ENCODE measurements around the gene PRG3. TPM values are rescaled to one million over a fixed set of nuclear protein-coding genes. Genes with fewer than 3 reads are reported as not detected.

The PRG3 gene
- total and polyA plus RNA-seq, 7 donors: not detected

DNA sequence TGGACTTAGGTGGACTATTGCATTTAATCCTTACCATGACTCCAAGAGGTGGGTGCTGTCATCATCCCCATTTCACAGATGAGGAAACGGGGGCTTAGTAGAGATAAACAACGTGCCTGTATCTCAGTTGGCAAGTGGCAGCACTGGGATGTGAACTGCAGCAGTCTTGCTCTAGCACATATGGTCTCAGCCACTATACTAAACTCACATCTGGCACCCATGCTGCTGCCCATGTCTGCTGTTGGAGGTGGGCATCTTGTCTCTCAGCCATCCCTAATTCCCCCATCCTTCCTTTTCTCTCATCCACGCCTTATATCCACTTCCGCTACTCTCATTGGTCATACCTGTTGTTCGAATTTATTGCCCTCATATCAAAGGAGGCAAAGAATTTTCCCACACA, 3.8 kb downstream of the PRG3 start:
- Histone ChIP-seq H3K9me3 (no peaks in the 10 kb centered on the region), H3K4me1 (no peaks in the 10 kb centered on the region), H3K27ac (no peak overlapping the region), H3K27me3 (ENCODE audit: insufficient read depth in 3 of 3, low read length in 2 of 3) (peaks cover 0 to 5% (median 4%) of the 10 kb centered on the region in 3 donors), H3K36me3 (ENCODE audit: insufficient read depth in 1 of 2, low read depth in 1 of 2) (no peaks in the 10 kb centered on the region), H3K4me3 (no peak overlapping the region)
- WGBS, 3 donors: 47 to 56% (median 56%) methylated on average over 5 of the region's 5 CpGs
- ATAC-seq (no peak), DNase-seq (no peak)
- intact Hi-C loops (cut with DNase I): no loop called here
- TF ChIP-seq, protein P1, sequence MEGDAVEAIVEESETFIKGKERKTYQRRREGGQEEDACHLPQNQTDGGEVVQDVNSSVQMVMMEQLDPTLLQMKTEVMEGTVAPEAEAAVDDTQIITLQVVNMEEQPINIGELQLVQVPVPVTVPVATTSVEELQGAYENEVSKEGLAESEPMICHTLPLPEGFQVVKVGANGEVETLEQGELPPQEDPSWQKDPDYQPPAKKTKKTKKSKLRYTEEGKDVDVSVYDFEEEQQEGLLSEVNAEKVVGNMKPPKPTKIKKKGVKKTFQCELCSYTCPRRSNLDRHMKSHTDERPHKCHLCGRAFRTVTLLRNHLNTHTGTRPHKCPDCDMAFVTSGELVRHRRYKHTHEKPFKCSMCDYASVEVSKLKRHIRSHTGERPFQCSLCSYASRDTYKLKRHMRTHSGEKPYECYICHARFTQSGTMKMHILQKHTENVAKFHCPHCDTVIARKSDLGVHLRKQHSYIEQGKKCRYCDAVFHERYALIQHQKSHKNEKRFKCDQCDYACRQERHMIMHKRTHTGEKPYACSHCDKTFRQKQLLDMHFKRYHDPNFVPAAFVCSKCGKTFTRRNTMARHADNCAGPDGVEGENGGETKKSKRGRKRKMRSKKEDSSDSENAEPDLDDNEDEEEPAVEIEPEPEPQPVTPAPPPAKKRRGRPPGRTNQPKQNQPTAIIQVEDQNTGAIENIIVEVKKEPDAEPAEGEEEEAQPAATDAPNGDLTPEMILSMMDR (IDR thresholded peaks at IDR 0.05): no peak

DNA sequence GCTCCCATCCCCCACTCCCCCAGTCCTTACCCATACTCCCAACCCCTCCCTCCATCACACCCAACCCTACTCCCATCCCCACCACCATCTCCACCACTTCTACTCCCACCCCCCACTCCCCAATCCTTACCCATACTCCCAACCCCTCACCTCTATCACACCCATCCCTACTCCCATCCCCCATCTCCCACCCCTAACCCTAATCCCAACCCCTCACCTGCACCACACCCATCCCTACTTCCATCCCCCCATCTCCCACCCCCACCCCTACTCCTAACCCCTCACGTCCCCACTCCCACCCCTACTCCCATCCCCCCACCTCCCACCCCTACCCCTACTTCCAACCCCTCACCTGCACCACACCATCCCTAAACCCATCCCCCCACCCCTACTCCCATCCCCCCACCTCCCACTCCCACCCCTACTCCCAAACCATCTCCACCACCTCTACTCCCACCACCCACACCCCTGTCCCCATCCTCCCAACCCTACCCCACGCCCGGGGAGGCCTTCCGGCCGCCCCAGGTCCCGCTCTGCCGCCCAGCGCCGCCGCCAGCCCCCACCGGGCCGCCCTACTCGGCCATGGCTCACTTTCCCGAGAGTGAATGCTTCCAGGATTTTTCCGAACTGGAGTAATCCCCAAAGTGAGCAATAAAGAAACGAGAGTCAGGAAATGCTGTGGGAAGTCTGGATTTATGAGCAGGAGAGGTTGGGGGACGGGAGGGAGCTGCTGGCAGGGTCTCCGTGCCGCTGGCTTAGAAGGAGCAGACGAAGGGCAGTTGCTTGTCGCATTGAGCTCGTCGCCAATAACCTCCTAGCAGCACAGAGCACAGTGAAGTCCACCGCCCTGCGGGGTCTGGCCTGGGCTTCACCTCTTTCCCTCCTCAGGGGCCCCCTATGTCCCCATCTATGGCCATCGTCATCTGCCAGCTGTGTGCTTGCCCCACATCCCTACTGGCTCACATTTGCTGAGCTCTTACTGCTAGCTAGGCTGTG, 4.6 kb downstream of the PRG3 start:
- no peak overlapping the region for H3K27ac ChIP-seq
- TF ChIP-seq, protein P1 (IDR thresholded peaks at IDR 0.05): no peak

DNA sequence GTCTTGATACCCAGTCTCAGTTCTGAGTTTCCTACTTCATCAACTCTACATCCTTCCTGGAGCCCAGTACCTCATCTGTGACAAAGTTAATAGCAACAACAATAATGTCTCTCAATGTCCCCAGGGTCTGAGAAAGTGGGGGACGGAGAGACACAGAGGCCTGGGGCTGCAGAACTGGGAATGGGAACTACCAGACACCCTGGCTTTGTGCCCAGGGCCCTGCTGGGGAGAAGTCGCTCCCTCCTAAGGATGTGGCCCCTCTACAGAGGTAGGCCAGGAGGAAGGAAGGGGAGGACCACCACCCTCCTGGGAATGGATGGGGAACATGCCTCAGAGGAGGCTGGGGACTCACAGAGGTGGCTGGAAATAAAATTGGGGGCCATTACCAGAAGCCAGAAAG, 5.5 kb downstream of the PRG3 start:
- no peak overlapping the region for H3K4me3 ChIP-seq
- intact Hi-C loops (cut with DNase I): no loop called here
- H3K9me3 ChIP-seq: no peaks in the 10 kb centered on the region
- H3K36me3 ChIP-seq (ENCODE audit: insufficient read depth in 1 of 2, low read depth in 1 of 2): no peaks in the 10 kb centered on the region
- DNase-seq (no peak), ATAC-seq (no peak)
- no peaks in the 10 kb centered on the region for H3K4me1 ChIP-seq
- 59 to 69% (median 67%) methylated on average over 2 of the region's 2 CpGs for WGBS, 3 donors
- TF ChIP-seq, protein P1 (IDR thresholded peaks at IDR 0.05): no peak
- peaks cover 0 to 5% (median 4%) of the 10 kb centered on the region in 3 donors for H3K27me3 ChIP-seq (ENCODE audit: insufficient read depth in 3 of 3, low read length in 2 of 3)
- no peak overlapping the region for H3K27ac ChIP-seq

More for the DNA sequence above, 4.6 kb downstream of the PRG3 start:
- no peak for ATAC-seq
- DNase-seq: no peak
- Histone ChIP-seq H3K9me3 (no peaks in the 10 kb centered on the region), H3K4me3 (no peak overlapping the region), H3K36me3 (ENCODE audit: insufficient read depth in 1 of 2, low read depth in 1 of 2) (no peaks in the 10 kb centered on the region), H3K27me3 (ENCODE audit: insufficient read depth in 3 of 3, low read length in 2 of 3) (peaks cover 0 to 5% (median 4%) of the 10 kb centered on the region in 3 donors), H3K4me1 (no peaks in the 10 kb centered on the region)
- intact Hi-C loops (cut with DNase I): no loop called here
- 39 to 48% (median 43%) methylated on average over 26 of the region's 26 CpGs for WGBS, 3 donors

DNA sequence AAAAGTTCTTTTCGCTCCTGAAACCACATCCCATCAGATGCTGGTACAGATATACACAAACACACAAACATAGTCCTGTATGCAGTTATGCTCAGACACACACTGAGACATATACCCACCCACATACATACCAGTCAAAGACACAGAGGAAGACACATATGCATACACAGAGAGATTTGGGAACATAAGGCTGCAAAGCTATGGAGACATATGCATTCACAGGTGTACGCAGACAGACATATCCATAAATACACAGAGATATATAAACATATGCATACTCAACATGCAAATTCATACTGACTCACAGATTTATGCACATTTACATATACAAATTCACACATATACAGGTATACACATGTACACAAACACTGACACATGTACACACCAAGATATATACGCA, 6.0 kb downstream of the PRG3 start:
- DNase-seq: no peak
- Histone ChIP-seq H3K4me1 (no peaks in the 10 kb centered on the region), H3K27ac (no peak overlapping the region), H3K4me3 (no peak overlapping the region), H3K9me3 (no peaks in the 10 kb centered on the region), H3K36me3 (ENCODE audit: insufficient read depth in 1 of 2, low read depth in 1 of 2) (no peaks in the 10 kb centered on the region), H3K27me3 (ENCODE audit: insufficient read depth in 3 of 3, low read length in 2 of 3) (peaks cover 0 to 5% (median 4%) of the 10 kb centered on the region in 3 donors)
- TF ChIP-seq, protein P1 (IDR thresholded peaks at IDR 0.05): no peak
- intact Hi-C loops (cut with DNase I): no loop called here
- no peak for ATAC-seq
- WGBS, 3 donors: 90 to 96% (median 92%) methylated on average over 3 of the region's 3 CpGs
